Activated CD4-positive, alpha-beta T cell treated with anti-CD3 and anti-CD28 coated beads for 4 hours (primary cell): ENCODE results near the gene COL19A1.
A peak's percentile ranks its signal among the peaks of the same experiment; 100 is the strongest.

Source experiments
- DNase-seq, 2 donors: peaks; one replicate each; pipeline ENCODE4 v3.0.0-alpha.2; 2020

COL19A1 gene

GRCh38 chr6:70133246-70133645 is 266.9 kb downstream of the COL19A1 start:
- no peak for DNase-seq

- no peak for DNase-seq
Observed at GRCh38 chr6:70134542-70134941, 268.2 kb downstream of the COL19A1 start.

GRCh38 chr6:70135219-70136160 is 269.1 kb downstream of the COL19A1 start:
- no peak for DNase-seq

GRCh38 chr6:70136996-70137395 is 270.6 kb downstream of the COL19A1 start:
- no peak for DNase-seq

GRCh38 chr6:70140496-70140895 is 274.1 kb downstream of the COL19A1 start:
- no peak for DNase-seq

GRCh38 chr6:70142034-70142433 is 275.7 kb downstream of the COL19A1 start:
- no peak for DNase-seq

GRCh38 chr6:70145178-70145577 is 278.8 kb downstream of the COL19A1 start:
- no peak for DNase-seq

GRCh38 chr6:70149209-70149788 is 282.9 kb downstream of the COL19A1 start:
- no peak for DNase-seq

GRCh38 chr6:70150521-70150920 is 284.2 kb downstream of the COL19A1 start:
- DNase-seq: no peak

- DNase-seq: no peak
Observed at GRCh38 chr6:70151616-70152015, 285.3 kb downstream of the COL19A1 start.

GRCh38 chr6:70152786-70153185 is 286.4 kb downstream of the COL19A1 start:
- no peak for DNase-seq

- DNase-seq: no peak
Observed at GRCh38 chr6:70157086-70157485, 290.7 kb downstream of the COL19A1 start.

- DNase-seq: no peak
Observed at GRCh38 chr6:70160276-70160675, 293.9 kb downstream of the COL19A1 start.

- no peak for DNase-seq
Observed at GRCh38 chr6:70162972-70163371, 296.6 kb downstream of the COL19A1 start.

GRCh38 chr6:70163795-70164194 is 297.4 kb downstream of the COL19A1 start:
- no peak for DNase-seq

GRCh38 chr6:70164556-70164955 is 298.2 kb downstream of the COL19A1 start:
- DNase-seq: no peak

GRCh38 chr6:70166088-70166958 is 300.0 kb downstream of the COL19A1 start:
- DNase-seq: peak in 1 of 2 donors; percentile 3

- no peak for DNase-seq
Observed at GRCh38 chr6:70168681-70169377, 302.5 kb downstream of the COL19A1 start.

- no peak for DNase-seq
Observed at GRCh38 chr6:70171236-70171635, 304.9 kb downstream of the COL19A1 start.

- DNase-seq: no peak
Observed at GRCh38 chr6:70172252-70172651, 305.9 kb downstream of the COL19A1 start.

- no peak for DNase-seq
Observed at GRCh38 chr6:70175770-70176169, 309.4 kb downstream of the COL19A1 start.

GRCh38 chr6:70176842-70177550 is 310.6 kb downstream of the COL19A1 start:
- no peak for DNase-seq
